NCI-H526 (cell line): ENCODE data around the gene CDH23.
A peak's percentile ranks its signal among the peaks of the same experiment; 100 is the strongest.

Experiments used
- DNase-seq, 2 experiments: peaks; one replicate each; lab custom pipeline; 2025; lab: John Stamatoyannopoulos, UW

The CDH23 gene

GRCh38 chr10:71660313-71660712, 263.6 kb downstream of the CDH23 start:
- DNase-seq, result no peak

GRCh38 chr10:71661060-71661622, 264.4 kb downstream of the CDH23 start:
- no peak for DNase-seq

DNA sequence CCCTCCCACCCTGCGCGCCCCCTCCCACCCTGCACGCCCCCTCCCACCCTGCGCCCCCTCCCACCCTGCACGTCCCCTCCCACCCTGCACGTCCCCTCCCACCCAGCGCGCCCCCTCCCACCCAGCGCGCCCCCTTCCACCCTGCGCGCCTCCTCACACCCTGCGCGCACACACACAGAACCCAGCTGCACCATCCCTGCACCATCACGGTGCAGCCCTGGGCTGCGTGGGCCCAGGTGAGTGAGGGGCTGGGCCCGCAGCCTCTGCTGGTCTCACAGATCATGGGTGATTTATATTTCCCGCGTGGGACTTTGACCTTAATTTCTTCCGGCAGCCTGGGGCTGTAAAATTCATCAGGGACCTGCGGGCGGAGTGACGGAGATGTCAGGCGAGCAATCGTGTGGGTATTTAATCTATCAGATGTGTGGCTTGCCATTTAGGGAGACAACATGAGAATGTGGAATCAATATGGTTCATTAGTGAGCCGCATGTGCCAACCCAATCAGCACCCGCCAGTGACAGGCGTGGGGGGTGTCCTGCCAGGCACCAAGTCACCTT, 265.1 kb downstream of the CDH23 start:
- no peak for DNase-seq

DNA sequence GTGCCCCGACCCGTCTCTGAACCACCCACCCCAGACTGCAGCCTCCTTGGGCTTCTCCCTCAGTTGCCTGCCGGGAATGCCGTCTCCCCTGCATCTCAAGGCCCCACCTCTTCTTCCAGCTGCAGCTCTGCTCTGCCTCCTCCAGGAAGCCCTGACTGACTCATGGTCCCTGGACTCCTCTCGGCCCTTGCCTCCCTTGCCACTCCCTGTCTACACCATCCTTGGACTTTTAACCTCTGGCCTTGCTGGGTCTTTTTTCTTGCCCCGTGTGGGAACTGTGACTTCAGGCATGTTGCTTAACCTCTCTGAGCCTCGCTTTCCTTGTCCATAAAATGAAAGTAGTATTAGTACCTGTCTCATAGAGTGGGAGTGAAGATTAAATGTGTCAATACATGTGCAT, 266.6 kb downstream of the CDH23 start:
- DNase-seq, result no peak

- no peak for DNase-seq
Measured at GRCh38 chr10:71664585-71664984, 267.9 kb downstream of the CDH23 start.

DNA sequence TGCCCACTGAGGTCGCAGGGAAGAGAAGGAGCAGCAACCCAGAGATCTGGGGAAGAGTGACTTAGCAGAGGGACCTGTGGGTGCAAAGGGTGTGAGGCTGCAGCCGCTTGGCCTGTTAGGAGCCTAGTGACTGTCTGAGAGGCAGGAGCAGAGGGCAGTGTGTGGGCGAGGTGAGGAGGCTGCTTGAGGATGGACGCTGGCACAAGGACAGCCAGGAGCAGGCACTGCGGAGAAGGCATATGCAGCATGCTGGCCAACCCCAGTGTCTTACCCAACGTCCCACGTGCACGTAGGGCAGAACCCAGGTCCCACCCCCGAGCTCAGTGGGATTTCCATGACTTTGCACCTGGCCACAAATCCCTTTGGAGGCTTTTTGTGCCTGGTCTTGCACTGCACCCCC, 268.7 kb downstream of the CDH23 start:
- no peak for DNase-seq

DNA sequence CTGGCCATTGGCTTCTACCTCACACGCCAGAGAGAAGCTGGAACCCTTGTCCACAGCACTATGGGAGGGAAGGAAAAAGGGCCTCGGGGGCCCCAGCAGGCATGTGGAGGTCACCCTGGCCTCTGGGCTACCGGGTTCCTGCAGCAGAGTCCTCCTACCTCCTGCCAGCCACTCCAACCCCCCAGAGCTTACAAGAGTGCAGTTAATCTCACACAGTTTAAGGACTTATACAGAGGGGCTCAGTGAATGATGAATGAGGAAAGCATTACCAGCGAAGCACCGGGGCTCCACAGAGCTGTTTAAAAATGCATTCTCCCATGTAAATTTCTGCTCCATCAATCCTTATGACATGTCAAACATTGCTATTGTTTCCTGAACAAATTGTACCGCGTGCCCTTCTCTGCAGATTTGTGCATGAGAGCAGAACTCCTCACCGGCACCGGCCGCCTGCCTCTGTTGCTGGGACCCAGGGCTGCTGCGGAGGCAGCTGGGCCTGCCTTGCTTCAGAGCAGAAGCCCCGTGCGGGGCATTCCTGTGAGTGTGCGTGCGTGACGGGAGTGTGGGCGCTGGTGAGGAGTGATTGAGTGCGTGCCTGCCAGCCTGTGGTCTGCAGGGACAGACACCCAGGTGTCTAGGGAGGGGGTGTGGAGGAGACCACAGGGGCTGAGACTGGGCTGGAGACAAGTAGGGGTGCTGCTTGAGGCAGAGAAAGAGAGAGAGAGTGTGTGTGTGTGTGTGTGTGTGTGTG, 270.1 kb downstream of the CDH23 start:
- peak in 1 of 2 experiments; percentile 63 for DNase-seq

DNA sequence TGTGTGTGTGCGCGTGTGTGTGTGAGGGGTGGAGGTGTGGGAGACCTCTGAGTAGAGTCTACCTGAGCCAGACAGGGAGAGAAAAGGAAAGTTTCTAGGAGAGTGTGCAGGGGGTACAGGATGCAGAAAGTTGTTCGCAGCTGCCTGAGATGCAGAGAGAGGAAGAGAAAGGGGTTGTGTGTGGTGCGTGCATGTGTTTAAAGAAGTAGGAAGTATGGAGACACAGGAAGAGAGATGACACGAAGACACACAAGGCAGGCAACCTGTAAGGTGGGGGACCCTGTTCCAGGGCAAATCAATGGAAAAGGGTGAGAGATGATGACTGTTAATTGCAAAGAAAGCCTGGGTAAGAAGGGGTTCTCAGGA, 270.6 kb downstream of the CDH23 start:
- no peak for DNase-seq

DNA sequence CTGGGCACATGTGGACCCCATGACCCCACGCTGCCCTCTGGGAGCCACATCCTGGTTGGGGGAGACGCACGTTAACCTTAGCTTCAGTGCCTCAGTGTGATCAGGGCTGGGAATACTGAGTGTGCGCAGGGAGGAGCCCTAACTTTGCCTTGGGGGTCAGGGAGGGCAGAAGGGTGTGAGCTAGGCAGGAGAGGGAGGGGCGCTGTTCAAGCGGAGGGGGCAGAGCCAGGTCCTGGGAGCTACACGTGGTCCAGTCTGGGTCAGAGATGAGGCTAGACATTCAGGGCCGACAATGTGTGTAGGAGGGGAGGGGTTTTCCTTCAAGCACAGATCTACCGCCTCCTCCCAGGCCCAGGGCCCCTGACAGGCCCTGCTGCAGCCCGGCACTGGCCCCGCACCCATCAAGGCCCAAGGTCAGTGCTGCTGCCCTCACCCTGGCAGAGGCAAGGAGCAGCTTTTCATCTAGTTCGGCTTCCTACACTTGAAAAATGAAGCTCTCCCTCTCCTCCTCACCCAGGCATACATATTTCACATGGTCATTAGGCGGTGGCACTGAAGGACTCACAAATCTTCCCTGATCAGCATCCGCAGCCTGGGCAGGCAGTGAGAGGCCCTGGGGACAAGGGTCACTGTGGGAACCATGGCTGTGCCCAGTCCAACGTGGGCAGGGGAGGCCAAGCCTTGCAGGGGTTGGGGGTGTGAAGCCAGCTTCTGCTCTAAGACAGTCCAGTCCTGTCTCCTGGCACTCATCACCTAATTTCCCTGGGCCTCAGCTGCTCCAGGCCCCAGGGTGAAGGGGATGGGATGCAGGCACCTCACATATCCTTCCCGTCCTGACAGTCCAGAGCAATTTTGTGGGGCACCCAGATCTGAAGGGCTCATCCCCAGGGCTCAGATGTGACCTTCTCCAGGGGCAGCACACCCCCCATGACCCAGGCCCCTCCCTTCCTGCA, 275.6 kb downstream of the CDH23 start:
- no peak for DNase-seq

DNA sequence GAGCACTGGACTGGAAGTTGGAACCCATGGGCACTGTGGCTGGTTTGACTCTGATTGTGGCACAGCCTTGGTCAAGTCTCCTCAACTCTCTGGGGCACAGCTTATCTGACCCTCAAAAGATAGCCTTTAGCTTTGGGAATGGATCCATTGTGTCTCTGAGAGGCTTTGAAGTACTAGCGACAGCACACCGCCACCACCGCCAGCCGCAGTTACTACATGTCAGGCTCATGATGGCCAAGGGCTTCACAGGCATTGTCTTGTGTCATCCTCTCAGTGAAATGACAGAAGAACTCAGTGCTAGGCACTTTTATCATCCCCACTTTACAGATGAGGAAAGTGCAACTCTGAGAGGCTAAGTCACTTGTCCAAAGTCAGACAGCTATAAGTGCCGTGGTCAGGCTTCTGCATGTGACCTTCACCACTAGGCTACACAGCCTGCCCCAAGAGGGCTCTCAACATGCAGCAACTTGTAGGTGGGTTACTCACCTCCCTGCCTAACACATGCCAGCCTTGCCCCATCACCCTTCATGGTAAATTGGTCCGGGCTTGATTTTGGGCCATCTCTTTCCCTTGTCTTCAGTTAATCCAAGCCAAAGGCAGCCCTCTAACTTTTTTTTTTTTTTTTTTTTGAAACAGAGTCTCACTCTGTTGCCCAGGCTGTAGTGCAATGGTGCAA, 278.7 kb downstream of the CDH23 start:
- DNase-seq, result no peak

DNA sequence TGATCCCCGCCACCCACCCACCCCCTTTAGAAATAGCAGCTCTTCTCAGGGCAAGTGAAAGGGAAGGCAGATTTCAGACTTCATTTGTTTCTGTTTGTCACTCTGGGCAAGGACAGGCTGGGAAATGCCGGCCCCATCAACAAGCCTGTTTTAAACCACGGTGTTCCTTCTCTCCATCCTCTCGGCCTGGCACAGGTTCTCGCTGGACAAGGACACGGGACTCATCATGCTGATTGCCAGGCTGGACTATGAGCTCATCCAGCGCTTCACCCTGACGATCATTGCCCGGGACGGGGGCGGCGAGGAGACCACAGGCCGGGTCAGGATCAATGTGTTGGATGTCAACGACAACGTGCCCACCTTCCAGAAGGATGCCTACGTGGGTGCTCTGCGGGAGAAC, 280.5 kb downstream of the CDH23 start:
- DNase-seq, result no peak

DNA sequence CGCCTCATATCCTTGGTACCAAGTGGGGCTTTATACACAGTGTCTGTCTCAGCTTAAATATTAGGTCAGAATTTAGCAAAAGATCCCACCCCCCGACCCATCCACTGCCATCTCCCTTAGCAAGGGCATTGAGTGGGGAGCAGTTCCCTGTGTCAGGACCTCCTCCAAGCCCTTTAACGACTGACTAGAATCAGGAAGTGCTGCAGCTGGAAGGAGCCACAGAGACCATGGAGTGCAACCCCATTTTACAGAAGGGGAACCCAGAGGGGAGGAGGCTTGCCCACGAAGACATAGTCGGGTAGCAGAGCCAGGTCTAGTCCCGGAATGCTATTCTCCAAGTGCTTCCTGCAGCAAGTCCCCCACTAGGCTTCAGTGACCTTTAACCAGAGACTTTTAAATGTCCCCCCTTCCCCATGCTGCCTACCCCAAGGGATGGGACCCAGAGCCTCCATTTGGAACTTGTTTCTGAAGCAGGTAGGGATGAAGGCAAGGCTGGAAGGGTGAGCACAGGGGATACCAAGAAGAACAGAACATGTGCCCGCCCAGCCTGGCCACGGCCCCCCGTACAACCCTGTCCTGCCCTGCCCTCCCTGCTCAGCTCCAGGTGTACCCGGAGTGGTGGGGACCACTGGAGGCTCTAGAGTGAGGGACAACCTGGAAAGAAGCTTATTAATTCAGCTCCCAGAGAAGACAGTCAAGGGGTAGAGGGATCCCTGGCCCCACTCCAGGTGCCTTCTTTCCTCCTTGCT, 281.5 kb downstream of the CDH23 start:
- no peak for DNase-seq

- no peak for DNase-seq
Measured at GRCh38 chr10:71679425-71679824, 282.7 kb downstream of the CDH23 start.

DNA sequence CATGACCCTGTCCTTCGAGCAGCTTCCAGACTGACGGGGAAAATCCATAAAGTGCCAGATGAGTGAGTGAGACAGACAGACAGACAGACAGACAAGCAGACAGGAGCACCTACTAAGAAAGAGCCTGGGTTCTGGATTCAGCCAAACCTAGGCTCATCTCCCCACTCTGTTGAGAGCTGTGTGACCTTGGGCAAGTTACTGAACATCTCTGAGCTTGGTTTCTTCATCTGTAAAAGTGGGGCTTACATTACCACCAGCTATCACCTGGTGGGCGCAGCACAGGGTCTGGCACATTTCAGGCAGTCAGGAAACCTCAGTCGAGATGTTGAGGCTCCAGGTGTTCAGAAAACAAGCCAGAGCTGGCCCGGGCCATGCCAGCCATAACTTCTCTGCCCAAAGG, 285.3 kb downstream of the CDH23 start:
- DNase-seq, result no peak

- no peak for DNase-seq
Measured at GRCh38 chr10:71683301-71683700, 286.6 kb downstream of the CDH23 start.

GRCh38 chr10:71684356-71685173, 287.8 kb downstream of the CDH23 start:
- peak in 1 of 2 experiments; percentile 16 for DNase-seq

GRCh38 chr10:71685554-71686232, 289.0 kb downstream of the CDH23 start:
- DNase-seq, result no peak

DNA sequence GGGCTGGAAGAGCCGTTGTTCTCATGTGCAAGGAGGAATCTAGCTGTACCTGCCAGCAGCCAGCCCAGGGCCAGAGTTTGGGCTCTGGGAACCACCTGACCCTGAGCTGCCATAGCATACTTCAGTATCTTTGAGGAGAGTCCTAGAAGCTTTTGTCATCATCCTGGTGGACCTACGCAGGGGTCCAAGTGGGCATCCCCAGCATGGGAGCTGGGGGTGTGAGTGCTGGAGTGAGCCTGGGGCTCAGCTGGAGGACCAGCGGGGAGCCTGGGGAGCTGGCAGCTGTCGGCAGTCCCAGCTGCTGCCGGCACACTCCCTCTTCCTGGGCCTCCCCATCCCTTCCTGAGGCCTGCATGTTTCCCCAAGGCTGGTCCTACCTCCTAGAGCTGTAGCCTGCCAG, 290.4 kb downstream of the CDH23 start:
- DNase-seq, result no peak

DNA sequence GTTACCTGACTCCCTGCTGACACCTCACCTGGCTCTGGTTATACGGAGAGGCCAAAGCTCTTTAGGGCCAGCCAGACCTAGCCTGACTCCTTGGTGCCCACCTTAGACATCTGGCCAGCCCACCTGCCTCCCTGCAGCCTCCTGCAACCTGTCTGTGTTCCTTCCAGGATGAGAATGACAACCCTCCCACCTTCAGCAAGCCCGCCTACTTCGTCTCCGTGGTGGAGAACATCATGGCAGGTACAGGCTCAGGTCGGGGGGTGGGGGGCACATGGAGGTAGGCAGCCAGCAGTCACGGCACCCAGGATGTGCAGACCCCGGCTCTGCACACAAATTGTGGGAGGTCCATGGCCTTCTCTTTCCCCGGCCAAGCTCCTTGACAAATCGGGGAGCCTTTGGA, 290.8 kb downstream of the CDH23 start:
- no peak for DNase-seq

- DNase-seq, result no peak
Measured at GRCh38 chr10:71688256-71688655, 291.5 kb downstream of the CDH23 start.
